ENCODE measurements around the gene KRT75. TPM values are rescaled to one million over a fixed set of nuclear protein-coding genes. Genes with fewer than 3 reads are reported as not detected.
A peak's percentile ranks its signal among the peaks of the same experiment; 100 is the strongest.

The KRT75 gene
- 59.4 to 151 TPM (median 60.5 TPM) in 3 replicates for polyA plus RNA-seq
- polyA plus RNA-seq (2011; ENCODE audit: low read depth) = 143 TPM
- polyA plus RNA-seq (2011; cell fraction: cytosol; rRNA removed) = 91.3 and 121 TPM in 2 replicates
- 151 and 198 TPM in 2 replicates for polyA plus RNA-seq (2011; cell fraction: nucleus; rRNA removed)
- polyA plus RNA-seq (2012; ENCODE audit: low replicate concordance) = 57.0 and 152 TPM in 2 replicates
- polyA minus RNA-seq = 77.0 to 171 TPM (median 89.5 TPM) in 3 replicates
- polyA minus RNA-seq (2011; cell fraction: cytosol; rRNA and poly(A)+ RNA removed) = 144 TPM
- 87.8 and 113 TPM in 2 replicates for polyA minus RNA-seq (2011; cell fraction: nucleus; rRNA and poly(A)+ RNA removed)

DNA sequence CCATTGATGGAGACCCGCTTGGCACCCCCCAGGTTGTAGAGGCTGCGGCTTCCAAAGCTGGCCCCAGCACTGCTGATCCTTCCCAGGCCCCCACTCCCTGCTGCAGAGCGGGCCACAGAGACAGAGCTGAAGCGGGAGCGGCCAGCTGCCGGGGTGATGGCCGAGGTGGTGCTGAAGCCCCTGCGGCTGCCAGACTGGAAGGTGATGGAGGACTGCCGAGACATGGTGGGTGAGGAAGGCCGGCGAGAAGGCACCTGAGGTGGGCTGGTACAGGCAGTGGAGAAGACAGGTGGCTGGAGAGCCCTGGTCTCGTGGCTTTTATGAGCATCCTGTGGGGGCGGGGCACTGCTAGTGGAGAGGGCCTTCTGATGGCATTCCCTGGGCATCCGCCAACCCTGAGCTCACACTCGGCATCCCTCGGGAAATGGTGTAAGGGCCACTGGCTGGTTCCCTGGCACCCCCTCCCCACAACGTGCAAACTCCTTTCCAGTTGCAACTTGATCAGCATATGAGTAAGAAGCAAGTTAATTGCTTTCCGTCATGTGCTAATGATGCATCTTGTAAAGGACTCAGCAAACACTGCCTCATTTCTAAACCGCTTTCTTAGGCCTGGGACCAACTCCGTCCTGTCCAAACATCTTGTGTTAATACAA lies at the start of gene KRT75:
KRT75 (minus strand) TSS at position 291 of the 653 bp plus-strand sequence; CDS start at position 224, 67 bp downstream.
- H3K27ac ChIP-seq (ENCODE audit: control insufficient read depth, insufficient read depth, low read length) = peak within 1 kb of the TSS; percentile 89
- peak; percentile 96 for FAIRE-seq
- DNase-seq (ENCODE audit: low read depth, low spot score) = no peak

GRCh38 chr12:52480073-52480472 lies 45.9 kb upstream of the KRT75 start:
- Histone ChIP-seq H3K9ac (ENCODE audit: control insufficient read depth, extremely low read depth, insufficient read depth, low read length) (no peak overlapping the region), H3K9me1 (ENCODE audit: control insufficient read depth, extremely low read depth, insufficient read depth, low read length) (no peaks in the 10 kb centered on the region), H2AFZ (ENCODE audit: control insufficient read depth, low read length) (no peak overlapping the region), H3K79me2 (ENCODE audit: control insufficient read depth, insufficient read depth, low read length) (no peaks in the 10 kb centered on the region), H3K4me1 (ENCODE audit: control insufficient read depth, extremely low read depth, insufficient read depth, low read length) (no peaks in the 10 kb centered on the region), H3K27ac (ENCODE audit: control insufficient read depth, insufficient read depth, low read length) (no peak overlapping the region), H3K36me3 (ENCODE audit: control insufficient read depth in 2 of 2, extremely low read depth in 1 of 2, insufficient read depth in 2 of 2, low read length in 2 of 2) (no peaks in the 10 kb centered on the region), H4K20me1 (ENCODE audit: control insufficient read depth, extremely low read depth, insufficient read depth, low read length) (no peaks in the 10 kb centered on the region), H3K4me3 (ENCODE audit: control insufficient read depth in 2 of 3, extremely low read depth in 1 of 3, insufficient read depth in 2 of 3, low read depth in 1 of 3, low read length in 3 of 3) (no peak overlapping the region), H3K27me3 (ENCODE audit: control insufficient read depth, extremely low read depth, insufficient read depth, low read length) (no peaks in the 10 kb centered on the region), H3K9me3 (ENCODE audit: control insufficient read depth, low read depth, low read length) (no peaks in the 10 kb centered on the region), H3K4me2 (ENCODE audit: control insufficient read depth, extremely low read depth, insufficient read depth, low read depth, low read length) (no peak overlapping the region)
- dilution Hi-C loops (cut with MboI; ENCODE audit: extremely low pct_ligation_motif_present, low sequenced_read_pairs) = no loop called here
- FAIRE-seq (no peak), DNase-seq (ENCODE audit: low read depth, low spot score) (no peak)
- no peak for TF ChIP-seq EZH2 (IDR thresholded peaks at IDR 0.05; ENCODE audit: low read length)
- TF ChIP-seq, protein P1, sequence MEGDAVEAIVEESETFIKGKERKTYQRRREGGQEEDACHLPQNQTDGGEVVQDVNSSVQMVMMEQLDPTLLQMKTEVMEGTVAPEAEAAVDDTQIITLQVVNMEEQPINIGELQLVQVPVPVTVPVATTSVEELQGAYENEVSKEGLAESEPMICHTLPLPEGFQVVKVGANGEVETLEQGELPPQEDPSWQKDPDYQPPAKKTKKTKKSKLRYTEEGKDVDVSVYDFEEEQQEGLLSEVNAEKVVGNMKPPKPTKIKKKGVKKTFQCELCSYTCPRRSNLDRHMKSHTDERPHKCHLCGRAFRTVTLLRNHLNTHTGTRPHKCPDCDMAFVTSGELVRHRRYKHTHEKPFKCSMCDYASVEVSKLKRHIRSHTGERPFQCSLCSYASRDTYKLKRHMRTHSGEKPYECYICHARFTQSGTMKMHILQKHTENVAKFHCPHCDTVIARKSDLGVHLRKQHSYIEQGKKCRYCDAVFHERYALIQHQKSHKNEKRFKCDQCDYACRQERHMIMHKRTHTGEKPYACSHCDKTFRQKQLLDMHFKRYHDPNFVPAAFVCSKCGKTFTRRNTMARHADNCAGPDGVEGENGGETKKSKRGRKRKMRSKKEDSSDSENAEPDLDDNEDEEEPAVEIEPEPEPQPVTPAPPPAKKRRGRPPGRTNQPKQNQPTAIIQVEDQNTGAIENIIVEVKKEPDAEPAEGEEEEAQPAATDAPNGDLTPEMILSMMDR (optimal IDR thresholded peaks at IDR 0.05 in 1 of 3, IDR thresholded peaks at IDR 0.05 in 1 of 3, conservative IDR thresholded peaks at IDR 0.05 in 1 of 3; ENCODE audit: extremely low read depth in 1 of 3, insufficient read depth in 2 of 3, low read length in 3 of 3) = no peak

More for the DNA sequence above, at the start of gene KRT75:
- TF ChIP-seq EZH2 (IDR thresholded peaks at IDR 0.05; ENCODE audit: low read length) = no peak
- Histone ChIP-seq H3K9me3 (ENCODE audit: control insufficient read depth, low read depth, low read length) (no peaks in the 10 kb centered on the region), H3K9ac (ENCODE audit: control insufficient read depth, extremely low read depth, insufficient read depth, low read length) (peak within 1 kb of the TSS; percentile 67), H3K27me3 (ENCODE audit: control insufficient read depth, extremely low read depth, insufficient read depth, low read length) (no peaks in the 10 kb centered on the region), H4K20me1 (ENCODE audit: control insufficient read depth, extremely low read depth, insufficient read depth, low read length) (no peaks in the 10 kb centered on the region), H3K79me2 (ENCODE audit: control insufficient read depth, insufficient read depth, low read length) (peaks cover 2% of the 10 kb centered on the region), H3K36me3 (ENCODE audit: control insufficient read depth in 2 of 2, extremely low read depth in 1 of 2, insufficient read depth in 2 of 2, low read length in 2 of 2) (peaks cover 0 to 2% of the 10 kb centered on the region in 2 experiments), H3K4me1 (ENCODE audit: control insufficient read depth, extremely low read depth, insufficient read depth, low read length) (peaks cover 52% of the 10 kb centered on the region), H2AFZ (ENCODE audit: control insufficient read depth, low read length) (no peak within 1 kb of the TSS), H3K9me1 (ENCODE audit: control insufficient read depth, extremely low read depth, insufficient read depth, low read length) (no peaks in the 10 kb centered on the region), H3K4me2 (ENCODE audit: control insufficient read depth, extremely low read depth, insufficient read depth, low read depth, low read length) (peak within 1 kb of the TSS; percentile 65), H3K4me3 (ENCODE audit: control insufficient read depth in 2 of 3, extremely low read depth in 1 of 3, insufficient read depth in 2 of 3, low read depth in 1 of 3, low read length in 3 of 3) (no peak within 1 kb of the TSS)
- dilution Hi-C loops (cut with MboI; ENCODE audit: extremely low pct_ligation_motif_present, low sequenced_read_pairs) = no loop called here
